MCF 10A (cell line): ENCODE results near the gene NKIRAS2. TPM values are rescaled to one million over a fixed set of nuclear protein-coding genes. Genes with fewer than 3 reads are reported as not detected.

ENCODE experiments used
- BruUV-seq: library from RNA; stranded (reverse); fragments of 400-500 nt; replicated peaks from 2 replicates; lab custom pipeline; 2021; lab: Mats Ljungman, UMichigan
- CTCF ChIA-PET: fragments of 300-600 bp; sonication (Branson Sonifier 250); formaldehyde crosslinking; extraction: SDS; loops from one replicate; lab custom pipeline; 2021; ENCODE audit warnings: antibody characterized with exemption, inconsistent platforms; lab: Yijun Ruan, JAX
- POLR2A ChIA-PET: fragments of 300-600, 350-650 bp; sonication (Branson Sonifier 250); formaldehyde crosslinking; extraction: SDS; loops from one replicate; lab custom pipeline; 2020; ENCODE audit warnings: antibody characterized with exemption, inconsistent platforms; lab: Yijun Ruan, JAX
- DNase-seq: peaks from one replicate; pipeline ENCODE4 v3.0.0-alpha.2; 2018; ENCODE audit not compliant: unreplicated experiment
- H3K27ac Mint-ChIP-seq: one replicate; pipeline ENCODE4 v1.8.0; 2022; ENCODE audit warnings: mild to moderate bottlenecking, low read depth, mixed read lengths; ENCODE audit not compliant: unreplicated experiment
- H3K27me3 Mint-ChIP-seq: one replicate; pipeline ENCODE4 v1.8.0; 2022; ENCODE audit warnings: mixed read lengths; ENCODE audit not compliant: insufficient read depth, unreplicated experiment
- H3K36me3 Mint-ChIP-seq: one replicate; pipeline ENCODE4 v1.8.0; 2022; ENCODE audit warnings: mild to moderate bottlenecking, moderate library complexity, mixed read lengths; ENCODE audit not compliant: insufficient read depth, unreplicated experiment
- H3K4me1 Mint-ChIP-seq: one replicate; pipeline ENCODE4 v1.8.0; 2022; ENCODE audit warnings: mixed read lengths; ENCODE audit not compliant: insufficient read depth, unreplicated experiment
- H3K4me3 Mint-ChIP-seq: one replicate; pipeline ENCODE4 v1.8.0; 2022; ENCODE audit warnings: mild to moderate bottlenecking, moderate library complexity, mixed read lengths; ENCODE audit not compliant: unreplicated experiment
- H3K9me3 Mint-ChIP-seq: one replicate; pipeline ENCODE4 v1.8.0; 2022; ENCODE audit warnings: mixed read lengths; ENCODE audit not compliant: unreplicated experiment
- intact Hi-C: fragments of 100-400 bp; cut with micrococcal nuclease; formaldehyde crosslinking; loops from 2 replicates; pipeline ENCODE4 v1.14.1; 2022
- total RNA-seq: library from RNA; stranded (reverse); gene quantifications from 2 replicates; pipeline ENCODE4 v1.2.3, GENCODE V29; 2022
- TF ChIP-seq, protein P1 (sequence below): fragments of 200-600 bp; IDR thresholded peaks from one replicate; pipeline ENCODE4 v1.8.0; 2022; ENCODE audit warnings: antibody characterized with exemption, mild to moderate bottlenecking; ENCODE audit not compliant: unreplicated experiment

The NKIRAS2 gene
- total RNA-seq, 1 experiment from 2014 or later: 34.1 TPM

DNA sequence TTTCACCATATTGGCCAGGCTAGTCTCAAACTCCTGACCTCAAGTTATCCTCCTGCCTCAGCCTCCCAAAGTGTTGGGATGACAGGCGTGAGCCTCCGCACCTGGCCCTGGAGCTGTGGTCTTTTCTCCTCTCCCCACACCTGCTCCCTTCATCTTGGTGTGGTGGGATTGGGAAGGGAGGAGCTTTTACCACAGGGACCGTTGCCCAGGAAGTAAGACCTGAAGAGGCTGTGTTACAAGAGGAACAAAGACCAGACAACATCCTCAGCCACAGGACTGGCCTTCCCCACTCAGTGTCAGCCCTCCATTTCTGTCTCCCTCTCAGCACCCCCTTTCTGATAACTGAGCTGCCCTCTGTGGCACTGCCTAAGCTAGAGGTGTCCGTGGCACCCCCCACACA is 39.9 kb downstream of the NKIRAS2 start:
- no peaks in the 10 kb centered on the region for H3K4me1 Mint-ChIP-seq
- DNase-seq: no peak
- H3K27ac Mint-ChIP-seq: no peak overlapping the region
- H3K27me3 Mint-ChIP-seq: peaks cover 7% of the 10 kb centered on the region
- no TSS peak for BruUV-seq
- POLR2A ChIA-PET: interaction anchor here (0.7 kb wide), 1 partner anchor 43 kb away, joined by 3 read pairs; the partner anchor contains the start of gene DNAJC7
- TF ChIP-seq, protein P1, sequence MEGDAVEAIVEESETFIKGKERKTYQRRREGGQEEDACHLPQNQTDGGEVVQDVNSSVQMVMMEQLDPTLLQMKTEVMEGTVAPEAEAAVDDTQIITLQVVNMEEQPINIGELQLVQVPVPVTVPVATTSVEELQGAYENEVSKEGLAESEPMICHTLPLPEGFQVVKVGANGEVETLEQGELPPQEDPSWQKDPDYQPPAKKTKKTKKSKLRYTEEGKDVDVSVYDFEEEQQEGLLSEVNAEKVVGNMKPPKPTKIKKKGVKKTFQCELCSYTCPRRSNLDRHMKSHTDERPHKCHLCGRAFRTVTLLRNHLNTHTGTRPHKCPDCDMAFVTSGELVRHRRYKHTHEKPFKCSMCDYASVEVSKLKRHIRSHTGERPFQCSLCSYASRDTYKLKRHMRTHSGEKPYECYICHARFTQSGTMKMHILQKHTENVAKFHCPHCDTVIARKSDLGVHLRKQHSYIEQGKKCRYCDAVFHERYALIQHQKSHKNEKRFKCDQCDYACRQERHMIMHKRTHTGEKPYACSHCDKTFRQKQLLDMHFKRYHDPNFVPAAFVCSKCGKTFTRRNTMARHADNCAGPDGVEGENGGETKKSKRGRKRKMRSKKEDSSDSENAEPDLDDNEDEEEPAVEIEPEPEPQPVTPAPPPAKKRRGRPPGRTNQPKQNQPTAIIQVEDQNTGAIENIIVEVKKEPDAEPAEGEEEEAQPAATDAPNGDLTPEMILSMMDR: no peak
- intact Hi-C loops: no loop called here
- no peaks in the 10 kb centered on the region for H3K36me3 Mint-ChIP-seq
- no peak overlapping the region for H3K4me3 Mint-ChIP-seq
- no peaks in the 10 kb centered on the region for H3K9me3 Mint-ChIP-seq
- CTCF ChIA-PET: interaction anchor here (0.5 kb wide), 1 partner anchor 1250 kb away, joined by 3 read pairs; no protein-coding TSS in a partner anchor

- Mint-ChIP-seq H3K36me3 (no peaks in the 10 kb centered on the region), H3K9me3 (no peaks in the 10 kb centered on the region), H3K27me3 (peaks cover 3% of the 10 kb centered on the region), H3K4me1 (no peaks in the 10 kb centered on the region), H3K27ac (no peak overlapping the region), H3K4me3 (no peak overlapping the region)
- BruUV-seq: no TSS peak
- intact Hi-C loops: no loop called here
- TF ChIP-seq, protein P1: no peak
- ChIA-PET POLR2A (no interaction called here), CTCF (no interaction called here)
- no peak for DNase-seq
Observed at GRCh38 chr17:42060231-42060630, 40.3 kb downstream of the NKIRAS2 start.

DNA sequence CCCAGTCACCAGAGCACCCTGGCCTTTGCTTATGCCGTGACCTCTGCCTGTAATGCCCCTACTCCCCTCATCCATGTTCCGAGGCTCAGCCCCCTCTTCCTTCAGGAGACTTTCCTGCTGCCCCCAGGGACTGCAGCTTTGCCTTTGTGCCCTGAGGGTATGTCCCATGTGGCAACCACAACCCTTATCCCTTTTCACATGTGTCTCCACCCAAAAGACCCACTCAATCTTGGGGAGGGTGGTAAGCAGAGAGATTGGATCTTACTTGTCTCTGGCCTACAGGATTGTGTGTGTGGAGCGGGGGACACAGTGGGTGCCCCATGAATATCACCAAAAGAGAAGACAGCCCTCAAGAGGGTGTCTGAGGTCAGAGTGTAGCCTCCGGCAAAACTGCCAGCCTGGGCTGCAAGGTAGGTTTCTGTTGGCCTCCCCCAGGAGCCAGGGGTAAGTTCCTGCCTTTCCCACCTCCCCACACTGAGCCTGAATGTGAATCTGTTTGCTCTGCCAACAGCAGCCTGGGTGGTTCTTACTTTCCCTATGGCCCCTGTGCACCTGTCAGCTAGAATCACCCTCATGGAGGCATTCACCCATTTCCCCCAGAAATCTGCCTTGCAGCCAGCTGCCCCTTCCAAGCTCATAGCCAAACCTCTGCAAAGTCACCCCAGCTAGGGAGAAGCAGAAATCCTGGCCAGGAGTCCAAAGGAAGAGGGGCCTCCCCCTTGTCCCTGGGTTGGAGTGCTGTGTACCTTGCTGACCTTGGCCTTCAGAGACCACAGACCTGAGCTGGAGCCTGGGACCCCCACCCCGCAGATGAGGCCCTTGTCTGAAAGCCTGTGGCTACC is 42.0 kb downstream of the NKIRAS2 start:
- Mint-ChIP-seq H3K4me1 (no peaks in the 10 kb centered on the region), H3K4me3 (no peak overlapping the region), H3K9me3 (no peaks in the 10 kb centered on the region), H3K36me3 (no peaks in the 10 kb centered on the region), H3K27ac (no peak overlapping the region), H3K27me3 (no peaks in the 10 kb centered on the region)
- no TSS peak for BruUV-seq
- TF ChIP-seq, protein P1: no peak
- intact Hi-C loops: no loop called here
- ChIA-PET CTCF (no interaction called here), POLR2A (no interaction called here)
- DNase-seq: no peak

- ChIA-PET CTCF (no interaction called here), POLR2A (no interaction called here)
- Mint-ChIP-seq H3K36me3 (no peaks in the 10 kb centered on the region), H3K4me3 (no peak overlapping the region), H3K9me3 (no peaks in the 10 kb centered on the region), H3K27ac (no peak overlapping the region), H3K4me1 (no peaks in the 10 kb centered on the region), H3K27me3 (no peaks in the 10 kb centered on the region)
- TF ChIP-seq, protein P1: no peak
- no TSS peak for BruUV-seq
- intact Hi-C loops: no loop called here
- DNase-seq: no peak
Observed at GRCh38 chr17:42062681-42063080, 42.8 kb downstream of the NKIRAS2 start.
